K562 (cell line): Measurements from ENCODE around the gene SOWAHB. TPM values are rescaled to one million over a fixed set of nuclear protein-coding genes. Genes with fewer than 3 reads are reported as not detected.
A peak's percentile ranks its signal among the peaks of the same experiment; 100 is the strongest.

Experiments used
- C11orf30 ChIP-seq: fragments of 450-650 bp; IDR thresholded peaks from 2 replicates; pipeline ENCODE4 v1.6.1; 2016; ENCODE audit warnings: low read depth, mild to moderate bottlenecking
- CHD1 ChIP-seq: fragments of 200-600 bp; sonication (generic); IDR thresholded peaks from one replicate; pipeline ENCODE4 v1.6.1; 2012; ENCODE audit warnings: mild to moderate bottlenecking, moderate library complexity, low read length, inconsistent platforms
- CTBP1 ChIP-seq: fragments of 450-650 bp; IDR thresholded peaks from 2 replicates; pipeline ENCODE4 v1.6.1; 2016; ENCODE audit warnings: borderline replicate concordance
- EP400 ChIP-seq: fragments of 450-650 bp; IDR thresholded peaks from 2 replicates; pipeline ENCODE4 v1.6.1; 2017; ENCODE audit warnings: antibody characterized with exemption, mild to moderate bottlenecking, moderate library complexity
- MAFG ChIP-seq: fragments of 450-650 bp; conservative IDR thresholded peaks from 2 replicates; pipeline ENCODE4 v1.6.1; 2016; ENCODE audit warnings: missing genetic modification characterization, missing compliant biosample characterization
- NFE2 ChIP-seq: IDR thresholded peaks from 2 replicates; pipeline ENCODE4 v1.6.1; 2014; ENCODE audit warnings: antibody characterized with exemption, low read depth
- NFIC ChIP-seq: fragments of 450-650 bp; IDR thresholded peaks from 2 replicates; pipeline ENCODE4 v1.6.1; 2017; ENCODE audit warnings: mild to moderate bottlenecking, inconsistent platforms
- NONO ChIP-seq, 2 experiments: fragments of 200-400 bp in 1 of 2; fragments of 450-650 bp in 1 of 2; formaldehyde crosslinking in 1 of 2; IDR thresholded peaks; 2 replicates each; pipeline ENCODE4 v1.6.1; 2017; ENCODE audit warnings: low read depth in 2 of 2, mild to moderate bottlenecking in 2 of 2, moderate library complexity in 2 of 2, low read length in 1 of 2
- PYGO2 ChIP-seq: fragments of 450-650 bp; IDR thresholded peaks from 2 replicates; pipeline ENCODE4 v1.6.1; 2016; ENCODE audit warnings: mild to moderate bottlenecking, missing genetic modification characterization, moderate library complexity, missing compliant biosample characterization
- RHOXF2B ChIP-seq: fragments of 250-450 bp; sonication (Bioruptor Pico); conservative IDR thresholded peaks from 2 replicates; pipeline ENCODE4 v1.5.1; 2021
- SMARCB1 ChIP-seq: IDR thresholded peaks from 2 replicates; pipeline ENCODE4 v1.6.1; 2011; ENCODE audit warnings: improper control_type of control experiment, low read depth; ENCODE audit not compliant: insufficient read length
- SMARCC2 ChIP-seq: fragments of 450-650 bp; IDR thresholded peaks from 2 replicates; pipeline ENCODE4 v1.6.1; 2017; ENCODE audit warnings: antibody characterized with exemption, moderate library complexity, mild to moderate bottlenecking, low read depth
- TAF15 ChIP-seq: fragments of 200-400 bp; formaldehyde crosslinking; IDR thresholded peaks from 2 replicates; pipeline ENCODE4 v1.6.1; 2017; ENCODE audit warnings: mild to moderate bottlenecking, low read depth, low read length, moderate library complexity
- ZNF121 ChIP-seq: sonication (generic); formaldehyde crosslinking; conservative IDR thresholded peaks from 2 replicates; pipeline ENCODE4 v1.8.0; 2022; ENCODE audit warnings: missing genetic modification reagents
- ZNF140 ChIP-seq: fragments of 250-450 bp; sonication (Bioruptor Pico); IDR thresholded peaks from 2 replicates; pipeline ENCODE4 v1.8.0; 2021; ENCODE audit warnings: moderate library complexity, mild to moderate bottlenecking, inconsistent platforms
- ZNF316 ChIP-seq: fragments of 450-650 bp; IDR thresholded peaks from 2 replicates; pipeline ENCODE4 v1.6.1; 2016
- ZNF589 ChIP-seq: fragments of 200-800 bp; sonication (Bioruptor generic); IDR thresholded peaks from 2 replicates; pipeline ENCODE4 v1.6.1; 2016; ENCODE audit warnings: low read depth, missing genetic modification characterization, missing compliant biosample characterization
- polyA plus RNA-seq, 8 experiments: library from polyadenylated mRNA; depleted of rRNA in 4 of 8; stranded (reverse) in 5 of 8; unstranded in 3 of 8; fragments of >200 nt; fragmentation: Nextera tagmentation in 2 of 8; fragmentation: Illumina TruSeq in 1 of 8; extraction: Ambion mirVana in 2 of 8; extraction: Trizol in 1 of 8; gene quantifications; 2 replicates each; pipeline versions ENCODE4 v1.2.1 to v1.2.3, GENCODE V29; 2011 to 2014; ENCODE audit warnings: inconsistent platforms in 1 of 8, missing spikeins in 1 of 8
- total RNA-seq, 7 experiments: library from RNA; depleted of rRNA in 6 of 7; stranded (reverse); fragments of >200 nt in 6 of 7; fragmentation: Illumina TruSeq in 2 of 7; extraction: Trizol in 2 of 7; gene quantifications; 2 replicates each; pipeline versions ENCODE4 v1.2.1 to v1.2.3, GENCODE V29; 2011 to 2021; ENCODE audit warnings: low replicate concordance in 1 of 7
- TF ChIP-seq, protein P1 (sequence below): fragments of 150-350 bp; conservative IDR thresholded peaks from 2 replicates; pipeline ENCODE4 v1.6.1; 2014; ENCODE audit warnings: low read length
- TF ChIP-seq, protein P2 (sequence below): sonication (generic); formaldehyde crosslinking; IDR thresholded peaks from 2 replicates; pipeline ENCODE4 v1.8.1; 2023; ENCODE audit warnings: missing genetic modification reagents, mild to moderate bottlenecking, borderline replicate concordance
- TF ChIP-seq, protein P3 (sequence below): fragments of 450-650 bp; IDR thresholded peaks from one replicate; pipeline ENCODE4 v1.6.1; 2018; ENCODE audit warnings: mild to moderate bottlenecking, moderate library complexity; ENCODE audit not compliant: partially characterized antibody

SOWAHB gene
- total and polyA plus RNA-seq, 9 of the 15 experiments (the other 6 are each of a cell fraction or from before 2014, with no cell fraction given), result not detected

DNA sequence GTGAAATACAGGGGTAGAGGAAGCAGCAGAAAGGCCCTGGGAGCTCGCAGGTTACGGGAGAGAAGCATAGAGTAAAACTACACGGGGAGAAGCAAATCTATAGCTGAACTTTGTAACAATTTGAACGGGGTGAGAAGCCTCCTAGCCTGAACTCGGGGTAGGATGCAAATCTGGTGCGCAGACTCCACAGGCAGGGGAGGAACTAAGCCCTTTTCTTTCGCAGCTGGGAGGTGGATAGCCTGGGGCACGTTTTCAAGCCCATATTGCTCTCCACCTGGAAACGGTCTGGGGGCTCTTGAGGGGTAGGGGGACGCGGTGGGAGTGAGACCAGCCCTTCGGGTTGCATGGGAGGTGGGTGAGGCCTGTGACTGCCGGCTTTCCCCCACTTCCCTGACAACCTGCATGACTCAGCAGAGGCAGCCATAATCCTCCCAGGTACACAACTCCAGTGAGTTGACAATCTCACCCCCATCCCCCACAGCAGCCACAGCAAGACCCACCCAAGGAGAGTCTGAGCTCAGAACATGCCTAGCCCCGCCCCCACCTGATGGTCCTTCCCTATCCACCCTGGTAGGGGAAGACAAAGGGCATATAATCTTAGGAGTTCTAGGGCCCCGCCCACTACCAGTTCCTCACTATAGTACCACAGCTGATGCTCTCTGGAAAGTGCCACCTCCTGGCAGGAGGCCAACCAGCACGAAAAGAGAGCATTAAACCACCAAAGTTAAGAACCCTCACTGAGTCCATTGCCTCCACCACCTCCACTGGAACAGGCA, 29.9 kb downstream of the SOWAHB start (continued):
- TF ChIP-seq SMARCB1 (no peak), CHD1 (no peak), PYGO2 (tag) (no peak), SMARCC2 (no peak), NONO (IDR thresholded peaks at IDR 0.05; ENCODE audit: low read depth in 2 of 2, low read length in 1 of 2) (no peak), ZNF589 (CRISPR knock-in tag) (no peak), ZNF121 (CRISPR knock-in tag) (no peak), CTBP1 (0 out of 2 replicates have a peak, but pooled peaks have one; percentile 21), MAFG (tag) (peak; percentile 47; the same call in 1 of the 2 replicates), ZNF316 (peak; percentile 56; the same call in 1 of the 2 replicates), ZNF140 (CRISPR knock-in tag) (no peak), EP400 (no peak), RHOXF2B (no peak), NFE2 (peak; percentile 68), C11orf30 (peak; percentile 54; the same call in 1 of the 2 replicates), NFIC (peak; percentile 81), TAF15 (no peak)
- TF ChIP-seq, protein P1, sequence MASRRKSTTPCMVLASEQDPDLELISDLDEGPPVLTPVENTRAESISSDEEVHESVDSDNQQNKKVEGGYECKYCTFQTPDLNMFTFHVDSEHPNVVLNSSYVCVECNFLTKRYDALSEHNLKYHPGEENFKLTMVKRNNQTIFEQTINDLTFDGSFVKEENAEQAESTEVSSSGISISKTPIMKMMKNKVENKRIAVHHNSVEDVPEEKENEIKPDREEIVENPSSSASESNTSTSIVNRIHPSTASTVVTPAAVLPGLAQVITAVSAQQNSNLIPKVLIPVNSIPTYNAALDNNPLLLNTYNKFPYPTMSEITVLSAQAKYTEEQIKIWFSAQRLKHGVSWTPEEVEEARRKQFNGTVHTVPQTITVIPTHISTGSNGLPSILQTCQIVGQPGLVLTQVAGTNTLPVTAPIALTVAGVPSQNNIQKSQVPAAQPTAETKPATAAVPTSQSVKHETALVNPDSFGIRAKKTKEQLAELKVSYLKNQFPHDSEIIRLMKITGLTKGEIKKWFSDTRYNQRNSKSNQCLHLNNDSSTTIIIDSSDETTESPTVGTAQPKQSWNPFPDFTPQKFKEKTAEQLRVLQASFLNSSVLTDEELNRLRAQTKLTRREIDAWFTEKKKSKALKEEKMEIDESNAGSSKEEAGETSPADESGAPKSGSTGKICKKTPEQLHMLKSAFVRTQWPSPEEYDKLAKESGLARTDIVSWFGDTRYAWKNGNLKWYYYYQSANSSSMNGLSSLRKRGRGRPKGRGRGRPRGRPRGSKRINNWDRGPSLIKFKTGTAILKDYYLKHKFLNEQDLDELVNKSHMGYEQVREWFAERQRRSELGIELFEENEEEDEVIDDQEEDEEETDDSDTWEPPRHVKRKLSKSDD, result no peak
- TF ChIP-seq, protein P2, sequence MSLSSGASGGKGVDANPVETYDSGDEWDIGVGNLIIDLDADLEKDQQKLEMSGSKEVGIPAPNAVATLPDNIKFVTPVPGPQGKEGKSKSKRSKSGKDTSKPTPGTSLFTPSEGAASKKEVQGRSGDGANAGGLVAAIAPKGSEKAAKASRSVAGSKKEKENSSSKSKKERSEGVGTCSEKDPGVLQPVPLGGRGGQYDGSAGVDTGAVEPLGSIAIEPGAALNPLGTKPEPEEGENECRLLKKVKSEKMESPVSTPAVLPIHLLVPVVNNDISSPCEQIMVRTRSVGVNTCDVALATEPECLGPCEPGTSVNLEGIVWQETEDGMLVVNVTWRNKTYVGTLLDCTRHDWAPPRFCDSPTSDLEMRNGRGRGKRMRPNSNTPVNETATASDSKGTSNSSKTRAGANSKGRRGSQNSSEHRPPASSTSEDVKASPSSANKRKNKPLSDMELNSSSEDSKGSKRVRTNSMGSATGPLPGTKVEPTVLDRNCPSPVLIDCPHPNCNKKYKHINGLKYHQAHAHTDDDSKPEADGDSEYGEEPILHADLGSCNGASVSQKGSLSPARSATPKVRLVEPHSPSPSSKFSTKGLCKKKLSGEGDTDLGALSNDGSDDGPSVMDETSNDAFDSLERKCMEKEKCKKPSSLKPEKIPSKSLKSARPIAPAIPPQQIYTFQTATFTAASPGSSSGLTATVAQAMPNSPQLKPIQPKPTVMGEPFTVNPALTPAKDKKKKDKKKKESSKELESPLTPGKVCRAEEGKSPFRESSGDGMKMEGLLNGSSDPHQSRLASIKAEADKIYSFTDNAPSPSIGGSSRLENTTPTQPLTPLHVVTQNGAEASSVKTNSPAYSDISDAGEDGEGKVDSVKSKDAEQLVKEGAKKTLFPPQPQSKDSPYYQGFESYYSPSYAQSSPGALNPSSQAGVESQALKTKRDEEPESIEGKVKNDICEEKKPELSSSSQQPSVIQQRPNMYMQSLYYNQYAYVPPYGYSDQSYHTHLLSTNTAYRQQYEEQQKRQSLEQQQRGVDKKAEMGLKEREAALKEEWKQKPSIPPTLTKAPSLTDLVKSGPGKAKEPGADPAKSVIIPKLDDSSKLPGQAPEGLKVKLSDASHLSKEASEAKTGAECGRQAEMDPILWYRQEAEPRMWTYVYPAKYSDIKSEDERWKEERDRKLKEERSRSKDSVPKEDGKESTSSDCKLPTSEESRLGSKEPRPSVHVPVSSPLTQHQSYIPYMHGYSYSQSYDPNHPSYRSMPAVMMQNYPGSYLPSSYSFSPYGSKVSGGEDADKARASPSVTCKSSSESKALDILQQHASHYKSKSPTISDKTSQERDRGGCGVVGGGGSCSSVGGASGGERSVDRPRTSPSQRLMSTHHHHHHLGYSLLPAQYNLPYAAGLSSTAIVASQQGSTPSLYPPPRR (CRISPR knock-in tag), result no peak
- TF ChIP-seq, protein P3, sequence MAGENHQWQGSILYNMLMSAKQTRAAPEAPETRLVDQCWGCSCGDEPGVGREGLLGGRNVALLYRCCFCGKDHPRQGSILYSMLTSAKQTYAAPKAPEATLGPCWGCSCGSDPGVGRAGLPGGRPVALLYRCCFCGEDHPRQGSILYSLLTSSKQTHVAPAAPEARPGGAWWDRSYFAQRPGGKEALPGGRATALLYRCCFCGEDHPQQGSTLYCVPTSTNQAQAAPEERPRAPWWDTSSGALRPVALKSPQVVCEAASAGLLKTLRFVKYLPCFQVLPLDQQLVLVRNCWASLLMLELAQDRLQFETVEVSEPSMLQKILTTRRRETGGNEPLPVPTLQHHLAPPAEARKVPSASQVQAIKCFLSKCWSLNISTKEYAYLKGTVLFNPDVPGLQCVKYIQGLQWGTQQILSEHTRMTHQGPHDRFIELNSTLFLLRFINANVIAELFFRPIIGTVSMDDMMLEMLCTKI, result no peak
